Epidermal melanocyte (primary cell): ENCODE measurements around the gene ACAT1.
"Not testable (repeated sequence)": the region's sequence is repeated elsewhere in the genome, so short reads cannot be mapped to it uniquely, and the experiment has no call there.

Experiments
- DNase-seq: peaks from one replicate; pipeline ENCODE4 v3.0.0; 2011; ENCODE audit warnings: low spot score; ENCODE audit not compliant: insufficient read length

Gene ACAT1

DNA sequence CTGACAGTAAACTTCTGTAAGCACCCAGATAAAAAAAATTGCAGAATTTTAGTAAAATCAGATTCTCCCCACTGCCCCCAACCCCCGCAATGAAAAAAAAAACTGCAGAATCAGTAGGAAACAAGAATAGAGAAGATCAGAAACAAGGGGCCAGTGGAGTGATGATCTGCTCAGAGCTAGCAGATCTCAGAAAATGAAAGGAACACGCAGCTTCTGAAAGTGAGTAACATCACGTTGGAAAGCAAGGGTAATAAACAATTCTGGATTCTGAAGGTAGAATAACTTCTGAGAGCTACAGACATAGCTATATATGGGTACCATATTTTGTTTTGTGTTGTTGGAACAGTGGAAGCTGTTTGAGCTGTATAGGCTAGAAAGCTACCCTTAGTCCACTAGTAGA lies 23.2 kb downstream of the ACAT1 start:
- DNase-seq, result no peak

DNA sequence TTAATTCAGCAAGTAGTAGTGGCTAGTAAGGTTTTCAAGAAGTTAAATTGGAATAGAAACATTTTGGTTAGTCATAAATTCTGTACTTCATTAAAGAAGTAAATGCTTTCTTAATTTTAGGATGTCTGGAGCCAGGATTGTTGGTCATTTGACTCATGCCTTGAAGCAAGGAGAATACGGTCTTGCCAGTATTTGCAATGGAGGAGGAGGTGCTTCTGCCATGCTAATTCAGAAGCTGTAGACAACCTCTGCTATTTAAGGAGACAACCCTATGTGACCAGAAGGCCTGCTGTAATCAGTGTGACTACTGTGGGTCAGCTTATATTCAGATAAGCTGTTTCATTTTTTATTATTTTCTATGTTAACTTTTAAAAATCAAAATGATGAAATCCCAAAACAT lies 25.8 kb downstream of the ACAT1 start:
- DNase-seq, result no peak

DNA sequence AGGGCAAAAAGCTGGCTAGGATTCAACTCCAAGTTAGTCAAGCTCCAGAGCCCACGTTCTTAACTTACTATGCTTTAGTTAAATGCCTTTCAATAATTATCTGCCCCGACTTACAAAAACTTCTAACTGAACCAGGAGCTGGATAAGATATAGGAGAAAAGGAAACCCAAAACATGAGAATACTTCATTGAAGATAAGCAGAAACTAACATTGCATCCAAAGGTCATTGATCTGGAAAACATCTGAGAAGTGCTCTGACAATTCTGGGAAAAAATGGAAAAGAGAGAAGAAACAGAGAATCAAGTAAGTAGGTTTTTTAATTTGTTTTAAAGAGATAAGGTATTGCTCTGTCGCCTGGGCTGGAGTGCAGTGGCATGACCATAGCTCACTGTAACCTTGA lies 27.2 kb downstream of the ACAT1 start:
- no peak for DNase-seq

DNA sequence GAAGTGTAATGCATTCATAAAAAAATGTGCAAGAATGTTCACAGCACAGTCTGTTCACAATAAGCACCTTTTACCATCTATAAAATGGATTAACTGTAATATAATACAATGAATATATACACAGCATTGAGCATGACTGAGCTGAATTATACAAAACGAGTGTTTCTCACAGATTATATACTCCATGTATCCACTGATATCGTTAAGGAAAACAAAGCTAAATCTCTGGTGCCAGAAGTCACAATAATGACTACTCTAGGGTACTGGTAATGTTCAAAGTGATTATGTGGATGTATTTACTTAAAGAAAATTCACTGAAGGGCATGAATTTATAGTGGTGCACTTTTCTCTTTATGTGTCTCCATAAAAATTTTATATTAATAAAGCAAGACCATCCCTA lies 33.2 kb downstream of the ACAT1 start:
- no peak for DNase-seq

DNA sequence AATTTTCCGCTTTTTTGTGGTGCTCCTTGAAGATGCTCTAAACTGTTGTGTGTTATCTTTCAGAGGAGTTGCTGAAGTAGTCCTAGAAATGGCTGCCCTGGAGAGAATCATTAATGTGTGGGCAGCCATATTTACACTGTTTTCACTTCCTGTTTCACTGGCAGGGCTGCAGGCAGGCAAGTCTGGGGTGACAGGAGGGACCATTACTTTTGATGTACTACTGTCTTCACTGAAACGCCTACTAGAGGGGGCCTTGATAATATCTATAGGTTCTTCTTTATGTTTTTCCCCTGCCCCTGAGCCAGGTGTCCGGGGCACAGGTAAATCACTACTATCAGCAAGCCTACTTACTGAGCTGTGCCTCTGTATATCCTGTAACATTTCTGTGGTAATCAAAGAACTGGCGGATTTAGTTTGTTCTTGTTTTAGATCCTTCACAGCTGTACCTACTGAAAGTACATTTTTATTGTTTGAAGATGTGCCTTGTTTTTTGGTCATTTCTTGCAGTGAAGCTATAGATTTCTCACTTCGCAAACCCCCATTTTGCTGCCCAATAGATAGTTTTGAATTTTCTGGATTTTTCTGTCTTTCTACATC lies 39.7 kb downstream of the ACAT1 start:
- no peak for DNase-seq

DNA sequence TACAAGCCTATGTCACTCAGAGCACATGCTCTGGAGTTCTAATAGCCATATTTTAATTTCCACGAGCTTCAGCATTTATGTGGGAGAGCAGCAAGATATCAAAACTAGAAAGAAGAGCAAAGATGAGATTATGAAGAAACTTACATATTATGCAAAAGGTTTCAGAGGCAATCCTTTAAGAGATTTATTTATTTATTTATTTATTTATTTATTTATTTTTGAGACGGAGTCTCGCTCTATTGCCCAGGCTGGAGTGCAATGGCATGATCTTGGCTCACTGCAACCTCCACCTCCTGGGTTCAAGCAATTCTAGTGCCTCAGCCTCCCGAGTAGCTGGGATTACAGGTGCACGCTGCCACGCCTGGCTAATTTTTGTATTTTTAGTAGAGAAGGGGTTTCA lies 41.5 kb downstream of the ACAT1 start:
- not testable (repeated sequence) for DNase-seq

DNA sequence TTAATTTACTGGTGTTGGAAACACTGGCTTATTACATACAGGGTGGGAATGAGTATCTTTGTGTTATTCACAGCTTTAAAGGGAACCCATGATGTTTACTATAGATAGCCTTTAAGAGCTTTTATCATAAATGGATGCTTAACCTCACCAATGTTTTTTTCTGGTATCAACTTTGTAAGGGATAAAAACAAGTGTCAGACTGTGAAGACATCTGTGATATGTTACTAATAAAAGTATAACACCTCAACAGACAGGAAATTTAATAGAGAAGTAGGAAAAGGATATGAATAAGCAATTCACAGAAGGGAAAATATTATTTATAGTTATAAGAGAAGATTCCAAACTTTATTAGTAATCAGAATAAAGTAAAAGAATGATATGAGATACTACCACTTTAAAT lies 46.3 kb downstream of the ACAT1 start:
- no peak for DNase-seq

DNA sequence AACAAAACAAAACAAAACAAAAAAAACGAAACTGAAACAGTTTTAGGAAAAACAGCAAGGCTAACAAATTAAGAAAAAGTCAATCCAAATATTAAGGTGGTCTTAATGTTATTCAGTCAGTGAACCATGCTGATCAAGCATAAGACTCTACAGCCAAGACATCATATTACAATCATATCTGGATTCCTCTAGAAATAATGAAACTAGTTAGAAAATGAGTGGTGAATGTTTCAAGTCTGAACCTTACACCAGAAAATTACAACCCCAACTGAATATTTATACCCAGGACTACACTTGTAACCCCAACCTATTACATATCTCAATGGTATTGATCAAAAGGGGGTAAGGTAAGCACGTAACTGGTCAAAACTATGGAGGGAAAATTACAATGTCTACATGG lies 48.8 kb downstream of the ACAT1 start:
- no peak for DNase-seq

DNA sequence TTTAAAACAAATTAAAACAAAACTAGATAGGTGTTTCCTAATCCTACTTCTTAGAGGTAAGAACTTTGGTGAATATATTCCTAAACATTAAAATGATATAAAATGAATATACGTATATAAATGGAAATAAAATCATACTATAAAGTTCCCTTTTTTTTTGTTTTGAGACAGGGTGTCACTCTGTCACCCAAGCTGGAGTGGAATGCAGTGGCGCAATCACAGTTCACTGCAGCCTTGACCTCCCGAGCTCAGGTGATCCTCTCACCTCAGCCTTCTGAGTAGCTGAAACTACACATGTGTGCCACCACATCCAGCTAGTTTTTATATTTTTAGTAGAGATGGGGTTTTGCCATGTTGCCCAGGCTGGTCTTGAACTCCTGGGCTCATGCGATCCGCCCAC lies 56.2 kb downstream of the ACAT1 start:
- no peak for DNase-seq

DNA sequence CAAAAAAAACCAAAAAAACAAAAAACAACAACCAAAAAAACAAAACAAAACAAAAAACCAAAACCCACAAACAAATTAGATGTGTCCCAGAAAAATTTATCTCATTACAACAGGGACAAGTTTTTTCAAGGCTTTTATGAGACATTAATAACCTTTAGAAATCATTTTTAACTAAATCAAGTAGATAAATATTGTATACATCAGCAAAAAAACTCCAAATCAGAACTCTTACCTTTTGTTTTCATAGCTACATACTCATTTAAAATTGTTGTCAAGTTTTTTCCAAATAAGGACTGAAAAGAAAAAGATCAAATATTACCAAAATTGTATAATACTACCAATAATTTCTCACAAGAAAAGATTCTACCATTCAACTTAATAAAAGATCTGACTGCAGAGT lies 72.4 kb downstream of the ACAT1 start:
- DNase-seq, result no peak

DNA sequence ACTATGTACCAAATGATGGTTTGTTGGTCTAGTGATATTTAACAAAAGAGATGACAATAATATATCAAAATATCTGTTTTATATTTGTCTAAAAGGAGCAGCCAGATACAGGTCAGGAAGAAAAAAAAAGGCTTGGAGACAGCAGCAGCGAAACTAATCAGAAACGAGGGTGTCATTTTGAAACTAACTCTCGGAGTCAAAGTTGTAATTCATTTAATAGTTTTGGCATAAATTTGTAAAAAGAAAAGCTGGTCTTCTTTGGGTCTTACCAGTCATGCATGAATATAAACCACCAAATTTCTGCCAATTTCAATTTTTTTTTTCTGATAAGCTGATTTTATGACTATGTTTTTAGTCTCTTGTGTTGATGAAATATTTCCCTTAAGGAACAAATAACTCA lies 75.5 kb downstream of the ACAT1 start:
- no peak for DNase-seq
